ENCODE results near the gene ZNF366.

ZNF366 gene

GRCh38 chr5:72487177-72487576 lies 20.0 kb downstream of the ZNF366 start:
- DNase-seq = no peak

GRCh38 chr5:72486371-72486770 lies 20.8 kb downstream of the ZNF366 start:
- DNase-seq = no peak

- no peak for DNase-seq
Observed at GRCh38 chr5:72485430-72485974, 21.7 kb downstream of the ZNF366 start.

GRCh38 chr5:72482046-72482445 lies 25.2 kb downstream of the ZNF366 start:
- no peak for DNase-seq

GRCh38 chr5:72480841-72481240 lies 26.4 kb downstream of the ZNF366 start:
- DNase-seq = no peak

- DNase-seq = no peak
Observed at GRCh38 chr5:72479921-72480320, 27.3 kb downstream of the ZNF366 start.

- DNase-seq = no peak
Observed at GRCh38 chr5:72478684-72479083, 28.5 kb downstream of the ZNF366 start.

GRCh38 chr5:72478276-72478675 lies 28.9 kb downstream of the ZNF366 start:
- DNase-seq = no peak

- no peak for DNase-seq
Observed at GRCh38 chr5:72477644-72478043, 29.6 kb downstream of the ZNF366 start.

- no peak for DNase-seq
Observed at GRCh38 chr5:72477176-72477575, 30.0 kb downstream of the ZNF366 start.

- DNase-seq = no peak
Observed at GRCh38 chr5:72476721-72477120, 30.5 kb downstream of the ZNF366 start.

GRCh38 chr5:72476275-72476674 lies 30.9 kb downstream of the ZNF366 start:
- no peak for DNase-seq

GRCh38 chr5:72474516-72474915 lies 32.7 kb downstream of the ZNF366 start:
- DNase-seq = no peak

GRCh38 chr5:72474046-72474500 lies 33.1 kb downstream of the ZNF366 start:
- no peak for DNase-seq

GRCh38 chr5:72472666-72473422 lies 34.4 kb downstream of the ZNF366 start:
- DNase-seq = no peak

GRCh38 chr5:72472031-72472430 lies 35.2 kb downstream of the ZNF366 start:
- no peak for DNase-seq

GRCh38 chr5:72470826-72471225 lies 36.4 kb downstream of the ZNF366 start:
- DNase-seq = no peak

GRCh38 chr5:72468606-72469005 lies 38.6 kb downstream of the ZNF366 start:
- DNase-seq = no peak

GRCh38 chr5:72468024-72468423 lies 39.2 kb downstream of the ZNF366 start:
- no peak for DNase-seq

- DNase-seq = no peak
Observed at GRCh38 chr5:72467461-72467860, 39.7 kb downstream of the ZNF366 start.

GRCh38 chr5:72465601-72466563 lies 41.3 kb downstream of the ZNF366 start:
- peak; percentile 19 for DNase-seq

- DNase-seq = no peak
Observed at GRCh38 chr5:72465066-72465465, 42.1 kb downstream of the ZNF366 start.

- DNase-seq = no peak
Observed at GRCh38 chr5:72464071-72464470, 43.1 kb downstream of the ZNF366 start.
